SK-N-SH treated with all-trans-retinoic acid at 6 μM for 48 hours (cell line): Measurements from ENCODE around the gene CRYGA.

Source experiments
- ARNTL ChIP-seq: fragments of 450-650 bp; formaldehyde crosslinking; IDR thresholded peaks from 2 replicates; pipeline ENCODE4 v1.5.0; 2020; ENCODE audit warnings: low read depth, mild to moderate bottlenecking, moderate library complexity, borderline replicate concordance
- BACH2 ChIP-seq: fragments of 250-450 bp; sonication (Bioruptor Pico); IDR thresholded peaks from 2 replicates; pipeline ENCODE4 v1.9.0; 2021; ENCODE audit warnings: mild to moderate bottlenecking, borderline replicate concordance
- ISL1 ChIP-seq: fragments of 250-450 bp; sonication (Bioruptor Pico); IDR thresholded peaks from 2 replicates; pipeline ENCODE4 v2.1.2; 2022; ENCODE audit warnings: mild to moderate bottlenecking, moderate library complexity
- RARB ChIP-seq: fragments of 250-450 bp; sonication (Bioruptor Pico); IDR thresholded peaks from 2 replicates; pipeline ENCODE4 v1.8.0; 2021; ENCODE audit warnings: mild to moderate bottlenecking, moderate library complexity
- SNAI2 ChIP-seq: fragments of 250-450 bp; sonication (Bioruptor Pico); IDR thresholded peaks from 2 replicates; pipeline ENCODE4 v1.5.0; 2020; ENCODE audit warnings: mild to moderate bottlenecking, moderate library complexity
- TOX ChIP-seq: fragments of 250-450 bp; sonication (Bioruptor Pico); IDR thresholded peaks from 2 replicates; pipeline ENCODE4 v1.8.0; 2021; ENCODE audit warnings: mild to moderate bottlenecking, moderate library complexity, borderline replicate concordance
- ZC3H10 ChIP-seq: fragments of 250-450 bp; sonication (Bioruptor Pico); IDR thresholded peaks from 2 replicates; pipeline ENCODE4 v1.5.1; 2021; ENCODE audit warnings: mild to moderate bottlenecking, moderate library complexity
- ZFP30 ChIP-seq: fragments of 450-650 bp; formaldehyde crosslinking; IDR thresholded peaks from 2 replicates; pipeline ENCODE4 v1.5.0; 2022; ENCODE audit warnings: mild to moderate bottlenecking, moderate library complexity
- ZNF70 ChIP-seq: fragments of 450-650 bp; formaldehyde crosslinking; IDR thresholded peaks from 2 replicates; pipeline ENCODE4 v1.5.0; 2020; ENCODE audit warnings: mild to moderate bottlenecking, moderate library complexity
- TF ChIP-seq, protein P1 (sequence below): fragments of 250-450 bp; sonication (Bioruptor Pico); IDR thresholded peaks from 2 replicates; pipeline ENCODE4 v1.8.0; 2020; ENCODE audit warnings: mild to moderate bottlenecking, moderate library complexity, borderline replicate concordance

DNA sequence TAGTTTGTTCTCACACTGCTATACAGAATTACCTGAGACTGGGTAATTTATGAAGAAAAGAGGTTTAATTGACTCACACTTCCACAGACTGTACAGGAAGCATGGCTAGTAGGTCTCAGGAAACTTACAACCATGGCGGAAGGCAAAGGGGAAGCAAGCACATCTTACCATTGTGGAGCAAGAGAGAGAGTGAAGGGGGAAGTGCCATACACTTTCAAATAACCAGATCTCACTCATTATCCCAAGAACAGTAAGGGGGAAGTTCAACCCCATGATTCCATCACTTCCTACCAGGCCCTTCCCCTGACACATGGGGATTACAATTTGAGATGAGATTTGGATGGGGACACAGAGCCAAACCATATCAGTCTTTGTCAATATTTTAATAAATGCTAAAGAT is 12.4 kb downstream of the CRYGA start:
- TF ChIP-seq RARB (CRISPR knock-in tag) (no peak), ARNTL (CRISPR knock-in tag) (no peak), ISL1 (CRISPR knock-in tag) (no peak), TOX (CRISPR knock-in tag) (no peak), ZFP30 (CRISPR knock-in tag) (no peak), ZNF70 (CRISPR knock-in tag) (no peak), BACH2 (no peak), ZC3H10 (no peak), SNAI2 (CRISPR knock-in tag) (no peak)
- TF ChIP-seq, protein P1, sequence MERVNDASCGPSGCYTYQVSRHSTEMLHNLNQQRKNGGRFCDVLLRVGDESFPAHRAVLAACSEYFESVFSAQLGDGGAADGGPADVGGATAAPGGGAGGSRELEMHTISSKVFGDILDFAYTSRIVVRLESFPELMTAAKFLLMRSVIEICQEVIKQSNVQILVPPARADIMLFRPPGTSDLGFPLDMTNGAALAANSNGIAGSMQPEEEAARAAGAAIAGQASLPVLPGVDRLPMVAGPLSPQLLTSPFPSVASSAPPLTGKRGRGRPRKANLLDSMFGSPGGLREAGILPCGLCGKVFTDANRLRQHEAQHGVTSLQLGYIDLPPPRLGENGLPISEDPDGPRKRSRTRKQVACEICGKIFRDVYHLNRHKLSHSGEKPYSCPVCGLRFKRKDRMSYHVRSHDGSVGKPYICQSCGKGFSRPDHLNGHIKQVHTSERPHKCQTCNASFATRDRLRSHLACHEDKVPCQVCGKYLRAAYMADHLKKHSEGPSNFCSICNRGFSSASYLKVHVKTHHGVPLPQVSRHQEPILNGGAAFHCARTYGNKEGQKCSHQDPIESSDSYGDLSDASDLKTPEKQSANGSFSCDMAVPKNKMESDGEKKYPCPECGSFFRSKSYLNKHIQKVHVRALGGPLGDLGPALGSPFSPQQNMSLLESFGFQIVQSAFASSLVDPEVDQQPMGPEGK (CRISPR knock-in tag) = no peak
